Ovary (tissue), 9 donors: ENCODE results near the gene SYT17. TPM values are rescaled to one million over a fixed set of nuclear protein-coding genes. Genes with fewer than 3 reads are reported as not detected.

Source experiments
- DNase-seq, 5 donors: peaks; one replicate each; pipeline ENCODE4 v3.0.0-alpha.2; 2019 to 2020
- H3K27ac ChIP-seq, 2 donors: fragments of 200-600 bp; one replicate each; pipeline versions ENCODE4 v1.5.1 to v1.8.0; 2019 to 2022
- H3K27me3 ChIP-seq: fragments of 200-600 bp; one replicate; pipeline ENCODE4 v1.8.0; 2022
- H3K36me3 ChIP-seq: fragments of 200-600 bp; sonication (generic); one replicate; pipeline ENCODE4 v1.5.1; 2019
- H3K4me1 ChIP-seq: one replicate; pipeline ENCODE4 v1.8.1; 2013; ENCODE audit warnings: mild to moderate bottlenecking, moderate library complexity; ENCODE audit not compliant: insufficient read depth
- H3K4me3 ChIP-seq: fragments of 200-600 bp; sonication (generic); one replicate; pipeline ENCODE4 v1.5.1; 2017
- H3K9me3 ChIP-seq, 2 donors: fragments of 200-600 bp in 1 of 2; sonication (generic) in 1 of 2; one replicate each; pipeline versions ENCODE4 v1.5.1 to v1.8.1; 2013 to 2019; ENCODE audit warnings: mild to moderate bottlenecking in 1 of 2, moderate library complexity in 1 of 2
- CTCF ChIP-seq, 3 donors: fragments of 450-650 bp in 2 of 3; fragments of 200-600 bp in 1 of 3; IDR thresholded peaks; one replicate each; pipeline versions ENCODE4 v1.5.1 to v1.8.0; 2016 to 2022; ENCODE audit warnings: antibody characterized with exemption in 3 of 3, mild to moderate bottlenecking in 1 of 3
- EP300 ChIP-seq: sonication (generic); formaldehyde crosslinking; IDR thresholded peaks from one replicate; pipeline ENCODE4 v1.6.1; 2017; ENCODE audit warnings: antibody characterized with exemption
- POLR2A ChIP-seq: fragments of 450-650 bp; IDR thresholded peaks from one replicate; pipeline ENCODE4 v1.6.1; 2017; ENCODE audit warnings: antibody characterized with exemption, mild to moderate bottlenecking, moderate library complexity
- WGBS, 3 donors: extraction: QIAGEN DNeasy Blood & Tissue Kit in 1 of 3; methylation state at CpG; one replicate each; pipeline versions ENCODE4 v1.1.5 to v1.1.7; 2013 to 2017; 5-methylcytosine and 5-hydroxymethylcytosine counted together
- intact Hi-C, 4 donors: fragments of 100-400 bp; cut with DNase I; formaldehyde crosslinking; loops; one replicate each; pipeline versions ENCODE4 v1.11.0 to v1.15.1; 2022 to 2023
- polyA plus RNA-seq, 2 donors: library from polyadenylated mRNA; stranded (reverse); fragments of 200-250 nt in 1 of 2; fragments of 350-450 nt in 1 of 2; fragmentation: Illumina TruSeq in 1 of 2; extraction: RNeasy Lipid Tissue Mini Kit (QIAGEN cat#74804) in 1 of 2; gene quantifications; one replicate each; pipeline ENCODE4 v1.2.3, GENCODE V29; 2013 to 2014
- total RNA-seq, 7 donors: library from RNA; depleted of rRNA in 2 of 7; stranded (reverse); fragments of >200 nt in 2 of 7; fragmentation: NEBNext Ultra II Directional in 3 of 7; extraction: Animal tissue kit (Norgen Biotek cat#: 25700) in 3 of 7; gene quantifications; one replicate each; pipeline versions ENCODE4 v1.1.0 to v1.2.4, GENCODE V29; 2016 to 2023
- donor health status: DM: no; HTN: no; CAD: no; lungs with moderate emphysema.
- donor health status: DM: no; HTN: no; CAD: no.
- donor health status: Bipolar disorder and iron deficiency.
- donor health status: DM: yes; HTN: yes; CAD: no.
- donor health status: DM: no; HTN: no; CAD: no.
- donor health status: DM: yes; HTN: yes; CAD: no.

SYT17 gene
- total and polyA plus RNA-seq, 9 donors: 0.36 to 1.5 (median 0.82) TPM

GRCh38 chr16:19225651-19226050, 57.6 kb downstream of the SYT17 start:
- Histone ChIP-seq H3K4me1 (no peaks in the 10 kb centered on the region), H3K36me3 (no peaks in the 10 kb centered on the region), H3K9me3 (no peaks in the 10 kb centered on the region), H3K4me3 (no peak overlapping the region), H3K27ac (no peak overlapping the region), H3K27me3 (no peaks in the 10 kb centered on the region)
- intact Hi-C loops: no loop called here
- DNase-seq: no peak
- no peak for TF ChIP-seq CTCF (IDR thresholded peaks at IDR 0.05)
- TF ChIP-seq POLR2A: no peak
- TF ChIP-seq EP300: no peak

- no peak for TF ChIP-seq POLR2A
- no peak for TF ChIP-seq EP300
- TF ChIP-seq CTCF (IDR thresholded peaks at IDR 0.05): no peak
- 5 to 26% (median 14%) methylated on average over 2 of the region's 2 CpGs for WGBS, 3 donors
- Histone ChIP-seq H3K9me3 (no peaks in the 10 kb centered on the region), H3K4me1 (no peaks in the 10 kb centered on the region), H3K27me3 (no peaks in the 10 kb centered on the region), H3K27ac (no peak overlapping the region), H3K36me3 (no peaks in the 10 kb centered on the region), H3K4me3 (no peak overlapping the region)
- DNase-seq: no peak
- intact Hi-C loops: no loop called here
Observed at GRCh38 chr16:19227643-19228042, 59.6 kb downstream of the SYT17 start.

GRCh38 chr16:19228052-19228451, 60.0 kb downstream of the SYT17 start:
- H3K4me1 ChIP-seq: no peaks in the 10 kb centered on the region
- no peaks in the 10 kb centered on the region for H3K9me3 ChIP-seq
- TF ChIP-seq CTCF (IDR thresholded peaks at IDR 0.05) (no peak), POLR2A (no peak), EP300 (no peak)
- no peak for DNase-seq
- H3K27me3 ChIP-seq: no peaks in the 10 kb centered on the region
- no peak overlapping the region for H3K4me3 ChIP-seq
- no peaks in the 10 kb centered on the region for H3K36me3 ChIP-seq
- no peak overlapping the region for H3K27ac ChIP-seq
- intact Hi-C loops: no loop called here
- WGBS, 3 donors: 50 to 55% (median 51%) methylated on average over 4 of the region's 4 CpGs

- no peaks in the 10 kb centered on the region for H3K36me3 ChIP-seq
- no peak overlapping the region for H3K27ac ChIP-seq
- TF ChIP-seq CTCF (IDR thresholded peaks at IDR 0.05) (no peak), EP300 (no peak), POLR2A (no peak)
- no peak overlapping the region for H3K4me3 ChIP-seq
- 39 to 53% (median 44%) methylated on average over 3 of the region's 3 CpGs for WGBS, 3 donors
- H3K27me3 ChIP-seq: no peaks in the 10 kb centered on the region
- DNase-seq: no peak
- no peaks in the 10 kb centered on the region for H3K4me1 ChIP-seq
- intact Hi-C loops: no loop called here
- H3K9me3 ChIP-seq: no peaks in the 10 kb centered on the region
Observed at GRCh38 chr16:19228575-19228974, 60.5 kb downstream of the SYT17 start.

- Histone ChIP-seq H3K9me3 (no peaks in the 10 kb centered on the region), H3K4me1 (no peaks in the 10 kb centered on the region), H3K27ac (no peak overlapping the region), H3K36me3 (no peaks in the 10 kb centered on the region), H3K4me3 (no peak overlapping the region), H3K27me3 (no peaks in the 10 kb centered on the region)
- intact Hi-C loops: loop anchor here in 1 of 4 donors (10.0 kb wide), 1 partner anchor 1616 kb away; no protein-coding TSS in a partner anchor
- 70 to 89% (median 87%) methylated on average over 3 of the region's 3 CpGs for WGBS, 3 donors
- TF ChIP-seq POLR2A (no peak), CTCF (IDR thresholded peaks at IDR 0.05) (no peak), EP300 (no peak)
- DNase-seq: no peak
Observed at GRCh38 chr16:19230575-19230974, 62.5 kb downstream of the SYT17 start.
